GM12878 (cell line): ENCODE data around the gene PLOD2. TPM values are rescaled to one million over a fixed set of nuclear protein-coding genes. Genes with fewer than 3 reads are reported as not detected.

Experiments
- ATAC-seq: fragments of 200-7000 bp; cut with Tn5 transposase; 3 replicates; pipeline ENCODE4 v1.9.1; 2020; ENCODE audit warnings: mild to moderate bottlenecking, moderate library complexity
- BruUV-seq: library from RNA; stranded (reverse); fragments of 400-500 nt; replicated peaks from 2 replicates; lab custom pipeline; 2021; lab: Mats Ljungman, UMichigan
- CTCF ChIA-PET: fragments of 300-600 bp; sonication (Branson Sonifier 250); formaldehyde crosslinking; extraction: SDS; loops from one replicate; lab custom pipeline; 2021; ENCODE audit warnings: inconsistent platforms; lab: Yijun Ruan, JAX
- POLR2A ChIA-PET: fragments of 350-600 bp; formaldehyde crosslinking; extraction: SDS; loops from one replicate; lab custom pipeline; 2021; ENCODE audit warnings: inconsistent platforms; lab: Charles Lee
- RAD21 ChIA-PET: fragments of 300-600 bp; sonication (Branson Sonifier 250); formaldehyde crosslinking; loops from one replicate; lab custom pipeline; 2023; ENCODE audit warnings: antibody characterized with exemption; ENCODE audit not compliant: unreplicated experiment; lab: Charles Lee
- SMC1A ChIA-PET: fragments of 300-600 bp; sonication (Branson Sonifier 250); formaldehyde crosslinking; loops from one replicate; lab custom pipeline; 2023; ENCODE audit not compliant: unreplicated experiment, uncharacterized antibody; lab: Charles Lee
- DNase-seq: peaks from one replicate; pipeline ENCODE4 v3.0.0-alpha.2; 2011; ENCODE audit warnings: low read depth, low spot score
- FAIRE-seq: peaks from 3 replicates; lab custom pipeline; 2011; peaks lifted over from hg19 to GRCh38; lab: Jason Lieb, UNC
- H2AFZ ChIP-seq: 2 replicates; pipeline ENCODE4 v1.6.0; 2011; ENCODE audit warnings: low read depth, low read length, control low read depth; ENCODE audit not compliant: control insufficient read depth
- H3K27ac ChIP-seq: 2 replicates; pipeline ENCODE4 v1.5.1; 2011; ENCODE audit warnings: control low read depth; ENCODE audit not compliant: control insufficient read depth, insufficient read depth
- H3K27me3 ChIP-seq, 2 experiments: replicated peaks in 1 of 2; 2 replicates each; pipeline versions ENCODE4 v1.6.0 to v1.6.1; 2011; ENCODE audit warnings: low read length in 1 of 2; ENCODE audit not compliant: control insufficient read depth in 2 of 2, insufficient read depth in 2 of 2
- H3K36me3 ChIP-seq, 2 experiments: 2 replicates each; pipeline ENCODE4 v1.5.1; 2011; ENCODE audit warnings: low read length in 1 of 2; ENCODE audit not compliant: control insufficient read depth in 2 of 2, insufficient read depth in 2 of 2
- H3K4me1 ChIP-seq: 2 replicates; pipeline ENCODE4 v1.6.1; 2011; ENCODE audit warnings: mild to moderate bottlenecking, low read length, moderate library complexity, mixed read lengths; ENCODE audit not compliant: control insufficient read depth, insufficient read depth
- H3K4me2 ChIP-seq: 2 replicates; pipeline ENCODE4 v1.6.0; 2011; ENCODE audit warnings: control low read depth; ENCODE audit not compliant: control insufficient read depth, insufficient read depth
- H3K4me3 ChIP-seq: fragments of 200-600 bp; sonication (generic); 2 replicates; pipeline ENCODE4 v1.5.1; 2016
- H3K79me2 ChIP-seq: 2 replicates; pipeline ENCODE4 v1.6.0; 2011; ENCODE audit warnings: low read length; ENCODE audit not compliant: control insufficient read depth, insufficient read depth
- H3K9ac ChIP-seq: 2 replicates; pipeline ENCODE4 v1.8.0; 2011; ENCODE audit warnings: low read length, control low read depth, mixed read lengths; ENCODE audit not compliant: control insufficient read depth, insufficient read depth
- H3K9me3 ChIP-seq: replicated peaks from 3 replicates; pipeline ENCODE4 v1.5.1; 2011; ENCODE audit warnings: mild to moderate bottlenecking, low read length; ENCODE audit not compliant: control insufficient read depth, insufficient read depth
- H4K20me1 ChIP-seq: 2 replicates; pipeline ENCODE4 v1.6.0; 2011; ENCODE audit not compliant: control insufficient read depth, insufficient read depth
- CBFB ChIP-seq: IDR thresholded peaks from 2 replicates; pipeline ENCODE4 v1.6.1; 2016; ENCODE audit warnings: antibody characterized with exemption, low read depth
- CHD4 ChIP-seq: fragments of 200-600 bp; sonication (generic); IDR thresholded peaks from 2 replicates; pipeline ENCODE4 v1.6.1; 2016; ENCODE audit warnings: mild to moderate bottlenecking
- MLLT1 ChIP-seq: fragments of 450-650 bp; IDR thresholded peaks from 2 replicates; pipeline ENCODE4 v1.6.1; 2016; ENCODE audit warnings: mild to moderate bottlenecking
- PML ChIP-seq: IDR thresholded peaks from 2 replicates; pipeline ENCODE4 v1.6.1; 2012; ENCODE audit warnings: low read length, inconsistent platforms
- POLR2AphosphoS2 ChIP-seq: IDR thresholded peaks from 2 replicates; pipeline ENCODE4 v1.6.1; 2011; ENCODE audit warnings: low read depth, mild to moderate bottlenecking, low read length, improper control_type of control experiment, moderate library complexity
- RFX5 ChIP-seq: IDR thresholded peaks from 2 replicates; pipeline ENCODE4 v1.6.1; 2011; ENCODE audit warnings: low read depth, low read length, improper control_type of control experiment
- SMAD5 ChIP-seq: IDR thresholded peaks from 2 replicates; pipeline ENCODE4 v1.6.1; 2016; ENCODE audit warnings: antibody characterized with exemption, low read depth
- SRF ChIP-seq, 2 experiments: IDR thresholded peaks; 2 replicates each; pipeline ENCODE4 v1.6.1; 2011; ENCODE audit warnings: low read depth in 2 of 2, low read length in 2 of 2, mild to moderate bottlenecking in 1 of 2, moderate library complexity in 1 of 2
- SUPT20H ChIP-seq: IDR thresholded peaks from 2 replicates; pipeline ENCODE4 v1.6.1; 2011; ENCODE audit warnings: low read depth, mild to moderate bottlenecking, low read length, moderate library complexity, borderline replicate concordance; ENCODE audit not compliant: control insufficient read depth
- TARDBP ChIP-seq: IDR thresholded peaks from 2 replicates; pipeline ENCODE4 v1.6.1; 2016; ENCODE audit warnings: borderline replicate concordance
- TCF7 ChIP-seq: IDR thresholded peaks from 2 replicates; pipeline ENCODE4 v1.6.1; 2014; ENCODE audit warnings: antibody characterized with exemption, borderline replicate concordance
- YBX1 ChIP-seq: fragments of 450-650 bp; IDR thresholded peaks from 2 replicates; pipeline ENCODE4 v1.6.1; 2016; ENCODE audit warnings: antibody characterized with exemption
- YY1 ChIP-seq: IDR thresholded peaks from 2 replicates; pipeline ENCODE4 v1.6.1; 2011; ENCODE audit warnings: low read depth, mild to moderate bottlenecking, low read length
- WGBS: methylation state at CpG from one replicate; pipeline ENCODE4 v1.1.6; 2016; ENCODE audit warnings: low lambda C conversion rate; ENCODE audit not compliant: insufficient replicate concordance, insufficient coverage; ENCODE audit errors: missing lambda C conversion rate; 5-methylcytosine and 5-hydroxymethylcytosine counted together
- in situ Hi-C: fragments of 300-500 bp; cut with MboI; formaldehyde crosslinking; loops from 9 replicates; pipeline ENCODE4 v1.14.3; 2018; ENCODE audit warnings: mixed read lengths
- intact Hi-C: fragments of 100-400 bp; cut with micrococcal nuclease; formaldehyde crosslinking; loops from one replicate; pipeline ENCODE4 v1.14.2; 2022; ENCODE audit not compliant: unreplicated experiment
- polyA plus RNA-seq, 11 experiments: library from polyadenylated mRNA; depleted of rRNA in 4 of 11; unstranded in 6 of 11; stranded (reverse) in 5 of 11; fragments of >200 nt; fragmentation: Nextera tagmentation in 4 of 11; fragmentation: Illumina TruSeq in 1 of 11; extraction: Ambion mirVana in 4 of 11; extraction: Trizol in 1 of 11; gene quantifications; 1 replicate in 1 of 11; 2 replicates in 10 of 11; pipeline versions ENCODE4 v1.2.1 to v1.2.3, GENCODE V29; 2011 to 2016; ENCODE audit warnings: inconsistent platforms in 2 of 11, missing spikeins in 2 of 11, low read depth in 1 of 11
- total RNA-seq, 4 experiments: library from RNA; depleted of rRNA in 3 of 4; stranded (reverse); fragments of >200 nt in 3 of 4; fragmentation: Illumina TruSeq in 1 of 4; extraction: Trizol in 1 of 4; gene quantifications; 2 replicates each; pipeline versions ENCODE4 v1.2.1 to v1.2.3, GENCODE V29; 2013 to 2021
- TF ChIP-seq, protein P1 (sequence below): fragments of 450-650 bp; IDR thresholded peaks from 2 replicates; pipeline ENCODE4 v1.6.1; 2017; ENCODE audit warnings: mild to moderate bottlenecking, moderate library complexity

PLOD2 gene
- total and polyA plus RNA-seq, 10 of the 15 experiments (the other 5 are each of a cell fraction or from before 2014, with no cell fraction given) = 0.03 to 0.56 (median 0.33) TPM; not detected in 4

DNA sequence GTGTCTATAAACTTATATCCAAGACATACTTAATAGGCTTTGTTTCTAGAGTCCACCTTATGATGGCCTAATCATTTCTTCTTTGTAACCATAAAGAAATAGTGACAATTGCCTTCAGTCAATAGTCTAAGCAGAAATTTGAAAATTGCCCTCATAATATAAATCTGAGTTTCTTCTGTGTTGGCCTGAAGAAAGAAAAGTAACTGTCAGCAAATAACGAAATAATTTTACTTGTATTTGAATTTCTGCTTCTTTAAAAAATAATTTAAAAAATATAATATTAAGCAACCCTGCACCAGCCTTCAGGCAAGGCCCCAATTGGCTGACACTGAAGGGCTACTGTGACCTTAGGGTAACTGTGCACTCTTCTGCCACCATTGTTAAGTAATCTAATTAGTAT, 113.5 kb downstream of the PLOD2 start:
- in situ Hi-C loops = no loop called here
- ChIA-PET SMC1A (no interaction called here), CTCF (no interaction called here), RAD21 (no interaction called here), POLR2A (no interaction called here)
- 0% methylated on average over 1 of the region's 1 CpG for WGBS
- Histone ChIP-seq H3K79me2 (no peaks in the 10 kb centered on the region), H3K27me3 (no peaks in the 10 kb centered on the region; a peak in 1 of 4 replicates), H3K4me2 (no peak overlapping the region), H3K9me3 (no peaks in the 10 kb centered on the region), H3K9ac (no peak overlapping the region), H3K27ac (no peak overlapping the region), H2AFZ (no peak overlapping the region), H3K36me3 (no peaks in the 10 kb centered on the region), H3K4me1 (no peaks in the 10 kb centered on the region), H4K20me1 (no peaks in the 10 kb centered on the region), H3K4me3 (no peak overlapping the region)
- intact Hi-C loops = no loop called here
- no TSS peak for BruUV-seq
- no peak for FAIRE-seq
- no peak for ATAC-seq
- DNase-seq = no peak
- no peak for TF ChIP-seq TARDBP
- no peak for TF ChIP-seq SUPT20H
- TF ChIP-seq POLR2AphosphoS2 = no peak
- TF ChIP-seq TCF7 = no peak
- TF ChIP-seq MLLT1 = no peak
- no peak for TF ChIP-seq CHD4
- no peak for TF ChIP-seq SMAD5
- TF ChIP-seq, protein P1, sequence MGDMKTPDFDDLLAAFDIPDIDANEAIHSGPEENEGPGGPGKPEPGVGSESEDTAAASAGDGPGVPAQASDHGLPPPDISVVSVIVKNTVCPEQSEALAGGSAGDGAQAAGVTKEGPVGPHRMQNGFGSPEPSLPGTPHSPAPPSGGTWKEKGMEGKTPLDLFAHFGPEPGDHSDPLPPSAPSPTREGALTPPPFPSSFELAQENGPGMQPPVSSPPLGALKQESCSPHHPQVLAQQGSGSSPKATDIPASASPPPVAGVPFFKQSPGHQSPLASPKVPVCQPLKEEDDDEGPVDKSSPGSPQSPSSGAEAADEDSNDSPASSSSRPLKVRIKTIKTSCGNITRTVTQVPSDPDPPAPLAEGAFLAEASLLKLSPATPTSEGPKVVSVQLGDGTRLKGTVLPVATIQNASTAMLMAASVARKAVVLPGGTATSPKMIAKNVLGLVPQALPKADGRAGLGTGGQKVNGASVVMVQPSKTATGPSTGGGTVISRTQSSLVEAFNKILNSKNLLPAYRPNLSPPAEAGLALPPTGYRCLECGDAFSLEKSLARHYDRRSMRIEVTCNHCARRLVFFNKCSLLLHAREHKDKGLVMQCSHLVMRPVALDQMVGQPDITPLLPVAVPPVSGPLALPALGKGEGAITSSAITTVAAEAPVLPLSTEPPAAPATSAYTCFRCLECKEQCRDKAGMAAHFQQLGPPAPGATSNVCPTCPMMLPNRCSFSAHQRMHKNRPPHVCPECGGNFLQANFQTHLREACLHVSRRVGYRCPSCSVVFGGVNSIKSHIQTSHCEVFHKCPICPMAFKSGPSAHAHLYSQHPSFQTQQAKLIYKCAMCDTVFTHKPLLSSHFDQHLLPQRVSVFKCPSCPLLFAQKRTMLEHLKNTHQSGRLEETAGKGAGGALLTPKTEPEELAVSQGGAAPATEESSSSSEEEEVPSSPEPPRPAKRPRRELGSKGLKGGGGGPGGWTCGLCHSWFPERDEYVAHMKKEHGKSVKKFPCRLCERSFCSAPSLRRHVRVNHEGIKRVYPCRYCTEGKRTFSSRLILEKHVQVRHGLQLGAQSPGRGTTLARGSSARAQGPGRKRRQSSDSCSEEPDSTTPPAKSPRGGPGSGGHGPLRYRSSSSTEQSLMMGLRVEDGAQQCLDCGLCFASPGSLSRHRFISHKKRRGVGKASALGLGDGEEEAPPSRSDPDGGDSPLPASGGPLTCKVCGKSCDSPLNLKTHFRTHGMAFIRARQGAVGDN = no peak
- TF ChIP-seq CBFB = no peak
- no peak for TF ChIP-seq RFX5
- TF ChIP-seq PML = no peak
- TF ChIP-seq YBX1 = no peak
- no peak for TF ChIP-seq YY1
- no peak for TF ChIP-seq SRF (IDR thresholded peaks at IDR 0.05; ENCODE audit: low read depth in 2 of 2, low read length in 2 of 2)
- TF ChIP-seq, all 136 proteins: peak for 0
